SKM-1 (cell line): ENCODE data around the gene MKNK1.

Experiments
- DNase-seq: peaks from one replicate; lab custom pipeline; 2025; ENCODE audit not compliant: unreplicated experiment; lab: John Stamatoyannopoulos, UW

The MKNK1 gene

DNA sequence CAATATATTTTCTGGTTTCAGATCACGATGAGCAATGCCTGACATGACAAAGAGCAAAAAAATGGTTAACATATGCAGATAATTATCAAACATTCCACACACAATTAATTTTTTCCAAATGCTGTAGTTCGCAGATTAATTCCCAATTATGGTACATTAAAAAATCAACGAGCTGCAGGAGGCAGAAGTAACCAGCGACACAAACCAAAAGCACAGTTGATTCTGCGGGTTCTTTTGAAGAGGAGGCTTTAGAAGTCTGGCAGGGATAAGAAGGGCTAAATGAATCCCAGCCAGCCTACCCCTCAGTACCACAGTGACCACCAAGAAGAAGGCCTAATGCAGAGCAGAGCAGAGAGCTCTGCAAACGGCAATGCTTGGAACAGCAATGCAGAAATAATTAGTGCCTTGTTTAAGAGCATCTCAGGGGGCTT is 35.6 kb downstream of the MKNK1 start:
- DNase-seq, result no peak

DNA sequence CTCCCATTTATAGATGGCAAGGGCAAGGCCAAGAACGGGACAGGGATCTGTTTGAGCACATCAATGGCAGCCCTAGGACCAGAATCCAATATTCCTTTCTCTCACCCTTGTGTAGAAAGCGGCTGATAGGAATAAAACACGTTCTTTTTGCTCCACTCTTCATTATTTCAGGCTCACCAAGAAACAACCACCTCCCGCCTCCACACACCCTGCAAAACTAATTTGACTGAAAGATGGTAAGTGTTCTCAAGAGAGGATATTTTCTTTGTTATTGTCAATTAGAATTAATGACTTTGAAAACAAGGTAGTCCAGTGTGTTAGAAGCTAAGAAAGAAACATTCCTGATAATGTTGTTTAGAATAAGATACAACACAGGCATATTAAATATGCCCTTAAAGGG is 40.7 kb downstream of the MKNK1 start:
- no peak for DNase-seq

DNA sequence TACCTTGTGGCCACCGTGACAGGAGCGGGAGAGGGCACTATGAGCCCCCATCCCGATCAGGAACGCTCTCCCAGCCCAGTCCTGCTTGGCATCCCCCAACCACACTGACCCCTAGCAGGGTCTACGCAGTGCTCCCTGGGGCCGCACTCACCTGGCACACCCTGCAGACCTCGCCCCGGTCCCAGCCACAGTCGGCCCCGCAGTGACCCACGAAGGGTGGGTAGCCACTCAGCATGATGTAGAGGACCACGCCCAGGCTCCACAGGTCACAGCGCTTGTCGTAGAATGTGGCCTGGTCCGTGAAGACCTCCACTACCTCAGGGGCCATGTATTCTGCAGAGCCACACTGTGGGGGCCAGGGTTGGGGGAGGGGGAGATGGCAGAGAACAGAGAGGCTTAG is 41.6 kb downstream of the MKNK1 start:
- no peak for DNase-seq

DNA sequence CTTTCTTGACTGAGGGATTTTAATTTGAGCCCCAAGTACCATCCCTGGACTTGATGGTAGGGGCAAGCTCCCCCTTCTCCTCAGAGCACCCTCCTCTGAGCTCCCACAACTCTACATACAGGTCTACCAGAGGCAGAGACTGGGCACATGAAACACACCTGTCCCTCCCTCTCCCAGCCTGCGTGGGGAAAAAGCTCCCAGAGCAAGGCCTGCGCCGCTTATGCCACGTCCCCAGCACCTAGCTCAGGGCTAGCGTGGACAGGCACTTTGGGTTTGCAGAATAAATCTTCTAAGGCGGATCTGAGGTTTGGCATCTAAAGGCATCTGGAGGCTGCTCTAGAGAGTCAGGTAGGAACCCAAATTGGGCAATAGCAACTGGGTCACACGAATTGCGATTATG is 45.1 kb downstream of the MKNK1 start:
- DNase-seq, result no peak

DNA sequence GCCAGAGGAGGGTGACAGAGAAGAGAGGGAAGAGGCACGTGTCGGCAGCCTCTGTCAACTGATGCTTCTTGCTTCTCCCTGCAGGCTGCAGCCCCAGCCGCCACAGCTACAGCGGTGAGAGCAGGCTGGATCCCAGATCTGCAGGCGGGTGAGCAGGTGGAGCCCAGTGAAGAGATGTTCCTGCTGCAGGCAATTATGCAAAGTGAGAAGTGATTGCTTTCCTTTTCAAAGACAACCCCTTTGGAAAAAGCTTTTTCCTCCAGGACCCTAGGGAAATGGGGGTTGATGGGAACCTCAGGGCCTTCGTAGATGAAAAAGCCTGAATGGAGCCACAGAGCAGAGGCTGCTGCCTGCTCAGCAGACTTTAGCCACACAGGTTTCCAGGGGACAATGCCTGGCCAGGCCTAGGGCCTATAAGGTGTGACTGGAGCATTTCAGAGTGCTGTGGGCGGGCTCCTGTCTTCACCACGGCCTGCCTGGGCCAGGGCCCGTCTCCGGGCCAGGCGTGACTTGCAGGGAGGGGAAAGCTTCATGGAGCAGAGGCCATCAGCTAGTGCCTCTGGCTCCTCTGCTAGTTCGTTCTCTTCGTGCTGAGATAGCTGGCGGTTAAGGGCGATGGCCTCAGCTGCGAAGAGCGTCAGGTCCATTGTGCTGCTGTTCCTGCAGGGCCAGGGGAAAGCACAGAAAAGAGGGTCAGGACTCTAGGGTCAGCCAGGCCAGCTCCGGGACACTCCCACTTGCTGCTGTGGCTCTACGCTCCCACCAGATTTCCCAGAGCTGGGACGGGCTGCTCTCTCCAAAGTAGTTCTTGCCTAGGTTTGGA is 45.7 kb downstream of the MKNK1 start:
- DNase-seq, result no peak

DNA sequence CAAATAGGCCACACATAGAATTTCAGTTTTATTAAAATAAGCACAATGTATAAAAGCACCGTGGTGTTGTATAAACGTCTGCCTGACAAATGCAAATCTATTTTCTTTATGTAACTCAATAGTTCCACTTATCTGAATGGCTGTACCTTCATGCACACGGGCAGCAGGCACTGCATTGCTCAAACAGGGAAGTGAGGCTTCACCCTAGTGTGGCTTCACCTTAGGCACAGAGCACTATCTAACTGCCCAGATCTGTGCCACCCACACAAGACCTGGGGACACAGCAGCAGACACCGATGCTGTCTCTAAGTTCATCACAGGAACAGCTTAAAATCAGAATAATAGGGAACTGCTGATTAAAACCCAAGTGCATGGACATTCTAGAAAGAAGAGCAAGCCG is 46.7 kb downstream of the MKNK1 start:
- DNase-seq, result no peak

DNA sequence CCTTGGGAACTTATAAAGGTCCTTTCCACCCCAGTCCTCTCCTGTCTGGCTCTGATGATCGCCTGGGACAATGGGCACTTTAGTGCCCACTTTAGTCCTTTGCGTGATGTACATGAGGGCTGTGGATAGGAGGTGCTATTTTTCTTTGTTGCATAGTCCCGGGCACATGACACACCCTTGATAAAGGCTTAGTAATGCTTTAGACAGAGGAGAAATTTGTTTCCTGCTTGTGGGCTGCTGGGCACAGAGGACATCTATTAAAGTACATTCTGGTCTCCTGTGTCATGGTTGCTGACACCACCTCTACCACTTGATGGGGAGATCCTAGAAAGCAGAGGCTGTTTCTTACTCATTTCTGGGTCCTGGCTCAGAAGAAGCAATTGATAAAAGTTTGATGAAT is 47.2 kb downstream of the MKNK1 start:
- DNase-seq, result no peak

DNA sequence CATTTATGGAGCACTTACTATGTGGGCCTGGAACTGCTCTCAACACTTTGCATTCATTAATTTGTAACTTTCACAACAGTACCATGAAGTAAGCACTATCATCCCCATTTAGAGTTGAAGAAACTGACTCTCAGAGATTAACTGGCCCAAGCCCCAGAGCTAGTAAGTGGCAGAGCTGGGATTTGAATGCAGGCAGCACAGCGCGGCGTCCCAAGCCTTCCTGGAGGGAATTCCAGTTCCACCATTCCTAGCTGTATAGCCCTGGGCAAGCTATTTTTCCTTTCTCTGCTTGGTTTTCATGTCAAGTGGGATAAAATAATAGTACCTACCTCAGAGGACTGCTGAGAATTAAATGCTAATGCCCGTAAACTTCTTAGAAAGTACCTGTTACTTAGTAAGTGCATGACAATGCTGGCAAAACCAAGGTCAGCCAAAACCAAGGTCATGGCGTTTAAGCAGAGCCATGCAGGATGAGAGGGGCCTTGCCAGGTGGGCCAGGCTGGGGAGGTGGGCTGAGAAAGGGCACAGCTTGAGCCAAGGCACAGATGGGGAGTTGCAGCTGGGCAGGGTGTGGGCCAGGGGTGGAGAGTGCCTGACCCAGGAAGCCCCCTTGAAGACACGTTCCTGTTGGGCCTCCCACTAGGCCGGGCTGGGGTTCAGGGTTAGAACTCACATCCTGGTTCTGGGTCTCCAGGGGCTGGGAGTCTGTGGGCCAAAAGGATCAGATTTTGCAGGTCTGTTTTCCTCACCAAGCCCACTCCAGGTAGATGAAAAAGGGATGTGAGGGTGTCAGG is 48.0 kb downstream of the MKNK1 start:
- DNase-seq, result no peak

DNA sequence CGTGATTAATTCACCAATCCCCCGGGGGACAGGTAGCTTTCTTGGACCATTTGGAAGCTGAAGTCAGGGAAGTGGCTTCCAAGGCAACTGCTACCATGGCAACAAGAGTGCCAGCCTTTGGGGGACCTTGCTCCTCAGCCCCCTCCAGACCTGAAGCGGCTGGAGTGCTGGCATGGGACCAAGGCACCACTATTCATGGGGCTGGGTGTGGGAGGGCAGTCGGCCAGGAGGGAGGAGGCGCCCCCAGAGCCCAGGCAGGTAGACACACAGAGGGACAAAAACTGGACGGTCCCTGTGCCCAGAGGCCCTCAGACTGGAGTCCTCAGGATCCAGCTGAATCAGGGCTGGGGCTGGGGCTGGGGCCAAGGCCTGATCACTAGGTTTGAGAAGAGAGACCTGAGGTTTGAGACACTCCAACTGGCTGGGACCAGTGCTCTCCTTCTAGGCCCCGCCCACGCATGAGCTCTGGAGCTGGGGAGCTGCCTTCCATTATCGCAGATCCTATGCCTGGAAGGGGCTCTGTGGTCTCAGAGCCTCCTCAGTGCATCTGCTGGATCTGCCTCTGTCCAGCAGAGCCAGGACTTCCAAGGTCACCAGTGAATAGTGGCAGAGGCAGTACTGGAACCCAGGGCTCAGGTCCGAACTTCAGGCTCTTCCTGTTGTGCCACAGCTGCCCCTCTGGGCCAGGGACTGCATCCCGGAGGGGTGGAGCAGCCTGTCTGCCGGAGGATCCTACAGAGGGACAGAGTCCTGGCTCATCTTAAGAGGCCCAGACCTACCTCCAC is 49.3 kb downstream of the MKNK1 start:
- no peak for DNase-seq

DNA sequence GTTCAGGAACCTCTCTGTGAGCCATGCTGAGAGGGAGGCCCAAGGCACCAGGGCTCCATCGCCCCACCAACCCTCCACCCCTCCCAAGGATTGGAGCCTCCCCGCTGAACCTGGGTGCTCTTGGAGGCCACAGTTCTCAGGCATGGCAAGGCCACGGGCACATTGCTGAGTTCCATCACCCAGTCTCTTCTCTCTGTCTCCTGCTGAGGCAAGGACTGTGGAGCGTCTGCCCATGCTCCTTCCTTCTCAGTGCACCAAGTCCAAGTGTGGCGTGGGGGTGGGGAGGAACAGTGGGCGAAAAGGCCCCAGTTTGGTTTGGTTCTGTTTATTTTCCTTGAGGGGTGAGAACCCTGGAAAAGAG is 49.9 kb downstream of the MKNK1 start:
- DNase-seq, result no peak

DNA sequence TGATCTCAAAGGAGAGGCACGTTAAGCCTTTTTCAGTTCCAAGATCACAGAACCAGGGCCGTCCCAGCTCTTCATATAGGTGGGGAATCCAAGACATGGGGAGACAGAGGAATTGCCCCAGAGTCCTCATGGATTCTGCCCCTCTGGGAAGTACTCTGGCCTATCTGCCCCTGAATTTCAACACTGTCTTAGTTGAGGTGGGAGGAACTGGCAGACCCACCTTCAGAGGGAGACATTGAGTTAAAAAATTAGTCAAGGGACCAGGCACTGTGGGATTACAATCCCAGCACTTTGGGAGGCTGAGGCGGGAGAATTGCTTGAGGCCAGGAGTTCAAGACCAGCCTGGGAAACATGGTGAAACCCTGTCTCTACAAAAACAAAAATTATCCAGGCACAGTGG is 50.6 kb downstream of the MKNK1 start:
- no peak for DNase-seq

DNA sequence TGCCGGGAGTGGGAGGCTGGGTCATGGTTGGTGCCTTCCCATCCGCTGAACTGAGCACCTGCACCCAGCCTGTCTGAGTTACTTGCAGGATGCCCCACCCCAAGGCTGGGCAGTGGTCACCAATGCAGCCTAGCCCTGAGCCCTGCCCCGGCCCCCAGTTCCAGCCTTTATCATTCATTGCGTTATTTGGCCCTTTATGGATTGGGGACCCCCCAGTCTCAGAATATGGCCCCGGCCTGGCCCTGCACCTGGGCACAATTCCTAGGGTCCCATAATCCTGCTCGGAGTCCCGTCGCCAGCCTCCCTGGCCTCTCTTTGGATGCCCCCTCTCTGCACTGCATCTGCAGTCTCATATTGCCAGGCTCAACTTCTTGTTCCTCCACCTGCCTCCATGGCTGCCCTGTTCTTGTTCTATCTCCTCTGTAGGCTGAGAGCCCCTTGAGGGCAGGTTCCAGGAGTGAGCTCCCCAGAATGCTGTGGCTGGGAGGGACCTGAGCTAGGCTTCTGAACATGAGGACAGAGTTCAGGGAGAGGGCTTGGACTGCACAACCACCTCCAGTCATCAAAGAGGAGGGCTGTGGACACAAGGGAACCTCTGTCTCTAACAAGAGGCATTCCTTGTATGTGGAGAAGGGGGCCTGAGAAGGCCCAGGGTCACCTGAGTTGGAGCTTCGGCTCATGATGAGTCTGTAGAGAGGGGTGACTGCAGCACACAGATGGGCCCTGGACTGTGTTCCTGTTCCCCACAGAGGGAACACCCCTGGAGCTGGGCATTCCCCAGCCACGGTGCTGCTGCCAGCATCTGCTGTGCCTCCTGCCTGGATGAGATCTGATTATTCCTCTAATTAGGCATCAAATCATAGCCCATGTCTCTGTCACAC is 51.5 kb downstream of the MKNK1 start:
- DNase-seq, result no peak

DNA sequence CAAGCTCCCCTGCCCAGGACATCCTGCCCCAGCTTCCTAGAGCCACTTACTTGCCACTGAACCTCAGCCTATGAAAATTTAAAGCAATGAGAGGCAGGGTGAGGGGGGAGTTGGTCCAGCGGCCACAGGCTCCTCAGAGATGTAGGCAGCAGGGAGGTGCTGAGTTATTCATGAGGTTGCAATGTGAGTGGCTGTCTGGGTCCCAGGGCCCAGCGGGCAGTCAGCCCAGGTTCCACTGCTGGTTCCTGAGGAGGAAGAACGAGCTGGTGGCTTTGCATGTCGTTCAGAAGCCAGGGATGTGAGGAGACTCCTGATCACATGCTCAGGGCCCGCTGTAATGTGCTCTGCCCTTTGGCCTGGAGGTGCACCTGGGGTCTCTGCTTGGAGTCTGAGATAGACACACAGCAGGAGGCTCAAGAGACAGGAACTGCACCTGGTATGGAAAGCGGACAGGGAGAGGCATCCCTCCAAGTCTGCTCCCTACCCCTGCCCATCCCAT is 52.4 kb downstream of the MKNK1 start, which contains the start of gene KNCN:
Gene KNCN, minus strand, starts transcription at position 51 of the 499 bp plus-strand sequence. CDS start 432 bp downstream, outside the sequence.
- no peak for DNase-seq

DNA sequence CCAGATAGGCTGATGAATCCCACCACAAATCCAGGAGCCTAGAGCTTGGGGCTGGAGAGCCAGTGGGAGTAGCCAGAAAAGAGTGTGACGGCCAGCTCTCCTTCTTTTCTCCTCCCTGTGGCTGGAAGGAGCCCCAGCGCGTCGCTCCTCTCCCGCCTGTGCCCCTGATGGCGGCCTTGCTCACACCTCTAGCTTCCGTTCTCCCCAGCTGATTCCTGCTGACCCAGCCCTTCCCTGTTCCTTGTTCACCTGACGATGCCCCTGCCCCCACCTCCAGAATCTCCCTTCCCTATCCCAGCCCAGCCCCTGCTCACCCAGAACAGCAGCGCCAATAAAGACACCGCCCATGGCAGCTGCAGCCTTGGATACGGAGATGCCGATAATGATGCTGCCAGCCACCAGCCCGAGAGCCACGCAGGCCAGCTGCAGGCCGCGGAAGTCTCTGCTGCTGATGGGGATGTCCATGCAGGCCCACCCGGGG is 53.3 kb downstream of the MKNK1 start:
- DNase-seq, result no peak

DNA sequence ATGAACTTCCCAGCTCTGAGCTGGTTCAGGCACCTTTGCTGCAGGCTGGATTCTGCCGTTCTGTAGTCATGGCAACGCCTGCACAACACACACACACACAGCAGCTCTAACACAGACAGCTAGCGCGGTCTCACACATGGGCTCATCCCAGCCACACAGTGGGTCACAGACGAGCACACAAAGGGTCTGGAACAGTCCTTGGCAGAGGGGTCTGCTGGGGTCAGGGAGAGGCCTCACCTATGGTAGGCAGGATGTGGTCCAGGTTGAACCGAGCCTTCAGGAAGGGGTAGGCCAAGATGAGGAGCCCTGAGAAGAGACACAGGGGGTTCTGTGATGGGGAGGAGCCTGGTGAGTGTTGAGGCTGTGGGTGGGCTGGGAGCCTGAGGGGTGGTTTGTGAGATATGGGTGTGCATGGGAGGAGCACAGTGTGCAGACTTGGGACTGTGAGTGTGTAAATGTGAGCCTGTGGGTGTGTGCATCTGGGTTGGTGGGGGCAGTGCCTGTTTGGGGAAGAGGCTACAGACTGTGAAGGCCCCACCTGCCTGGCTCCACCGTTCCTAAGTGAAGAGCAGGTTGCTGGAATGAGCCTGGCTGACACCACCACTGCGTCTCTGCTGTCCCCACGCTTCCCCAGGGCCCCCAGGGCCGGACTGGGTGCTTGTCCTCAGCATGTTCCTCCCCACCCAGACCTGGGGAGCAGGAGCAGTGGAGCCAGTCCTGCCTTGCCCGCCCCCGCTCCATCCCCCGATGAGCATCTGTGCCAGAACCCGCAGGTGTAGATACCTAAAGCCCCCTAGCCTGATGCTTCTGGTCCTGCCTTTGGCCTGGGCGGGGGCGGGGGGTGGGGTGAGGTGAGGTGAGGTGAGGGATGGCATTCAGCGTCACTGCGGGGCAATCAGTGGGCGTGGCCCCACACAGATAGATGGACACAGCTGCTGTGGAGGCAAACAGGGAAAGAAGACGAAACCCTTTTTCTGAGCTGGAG is 54.1 kb downstream of the MKNK1 start:
- DNase-seq, result no peak

DNA sequence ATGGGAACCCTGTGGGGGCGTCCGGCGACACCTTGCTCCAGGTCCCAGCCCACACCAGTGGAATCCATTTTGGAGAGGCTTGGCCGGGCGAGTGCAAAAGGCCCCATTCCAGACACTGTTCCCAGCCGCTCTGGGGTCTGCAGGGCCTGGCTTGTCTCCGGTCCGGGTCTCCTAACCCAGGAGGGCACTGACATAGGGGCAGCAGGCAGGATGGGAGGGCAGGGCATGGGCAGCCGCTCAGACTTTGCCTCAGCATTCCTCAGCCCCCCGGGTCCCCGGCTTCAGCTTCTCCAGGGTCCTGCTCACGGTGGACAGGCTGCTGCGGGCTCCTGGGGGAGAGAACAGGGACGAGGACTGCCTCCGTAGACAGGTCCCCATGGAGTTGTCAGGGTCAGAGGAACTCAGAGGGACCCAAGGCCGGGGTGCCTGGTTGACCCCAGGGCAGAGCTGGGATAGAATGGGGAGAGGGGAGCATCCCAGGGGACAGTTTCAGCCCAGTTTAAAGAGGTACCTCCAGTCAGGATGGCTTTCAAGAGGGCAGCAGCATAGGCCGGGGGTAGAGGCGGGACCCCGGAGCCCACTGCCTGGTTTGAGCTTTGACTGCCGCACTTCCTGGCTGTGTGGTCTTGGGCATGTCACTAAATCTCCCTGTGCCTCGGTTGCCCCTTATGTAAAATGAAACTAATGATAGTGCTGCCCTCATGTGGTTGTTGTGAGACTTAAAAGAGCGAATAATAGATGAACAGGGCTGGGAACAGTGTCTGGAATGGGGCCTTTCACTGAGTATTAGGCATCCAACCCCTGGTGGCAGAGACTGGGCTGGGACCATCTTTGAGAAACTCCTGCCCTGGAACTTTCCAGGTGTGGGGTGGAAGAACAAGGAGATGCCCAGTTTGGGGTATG is 56.3 kb downstream of the MKNK1 start:
- peak; percentile 53 for DNase-seq

DNA sequence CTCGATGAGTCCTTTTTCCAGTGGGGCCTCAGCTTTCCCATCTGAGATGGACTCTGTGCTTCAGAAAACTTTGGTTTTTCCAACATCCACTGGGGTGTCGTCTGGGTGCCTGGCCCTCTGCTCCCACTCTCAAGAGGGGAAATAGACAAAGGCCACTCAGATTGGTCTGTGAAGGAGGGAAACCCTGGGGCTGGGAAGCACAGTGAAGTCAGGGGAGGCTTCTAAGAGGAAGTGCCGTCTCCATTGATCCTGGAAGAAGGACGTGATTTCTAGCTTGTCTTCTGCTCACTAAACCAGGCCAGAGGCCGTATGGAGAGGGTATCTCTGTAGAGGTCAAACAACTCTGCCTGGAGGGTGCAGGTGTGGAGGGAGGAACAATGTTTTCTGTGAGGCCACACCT is 57.9 kb downstream of the MKNK1 start:
- DNase-seq, result no peak

DNA sequence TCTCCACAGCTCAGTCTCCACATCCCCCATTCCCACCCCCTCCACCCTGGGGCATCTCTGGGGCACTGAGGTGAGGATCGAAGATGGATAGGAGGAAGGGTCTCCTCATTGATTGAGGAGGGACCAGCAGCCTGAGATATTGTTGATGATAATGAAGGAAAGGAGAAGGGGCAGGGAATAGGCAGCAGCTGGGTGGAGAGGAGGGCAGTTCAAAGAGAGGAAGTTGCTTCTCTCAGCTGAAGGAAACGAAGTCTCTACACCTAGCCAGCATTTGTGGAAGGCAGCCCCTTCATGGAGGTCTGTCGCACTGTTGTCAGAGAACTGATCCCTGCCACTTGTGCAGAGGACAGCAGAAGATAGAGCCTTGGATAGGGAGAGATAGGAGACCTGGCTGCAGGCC is 58.3 kb downstream of the MKNK1 start:
- DNase-seq, result peak; percentile 22
